Activated T-helper 1 cell treated with anti-CD3 and anti-CD28 coated beads, Interleukin-12 subunit alpha, Interleukin-12 subunit beta, Interleukin-2, Interleukin-4 antibody, amounts not matched to agents 30 ng/mL and 10 ng/mL and 1 ng/mL, durations not matched to agents 14 hours and 24 hours and 36 hours (primary cell): Measurements from ENCODE around the gene SLPI. TPM values are rescaled to one million over a fixed set of nuclear protein-coding genes. Genes with fewer than 3 reads are reported as not detected.

Experiments used
- DNase-seq: peaks from one replicate; pipeline ENCODE4 v3.0.0; 2021; ENCODE audit warnings: low spot score
- H3K27ac Mint-ChIP-seq: one replicate; pipeline ENCODE4 v1.8.0; 2021; ENCODE audit warnings: mild to moderate bottlenecking, mixed read lengths
- H3K27me3 Mint-ChIP-seq: one replicate; pipeline ENCODE4 v1.8.0; 2022; ENCODE audit warnings: mild to moderate bottlenecking, moderate library complexity, mixed read lengths; ENCODE audit not compliant: insufficient read depth
- H3K36me3 Mint-ChIP-seq: one replicate; pipeline ENCODE4 v1.8.0; 2021; ENCODE audit warnings: low read depth, mixed read lengths
- H3K4me1 Mint-ChIP-seq: one replicate; pipeline ENCODE4 v1.8.0; 2021; ENCODE audit warnings: low read depth, mixed read lengths
- H3K4me3 Mint-ChIP-seq: one replicate; pipeline ENCODE4 v1.8.0; 2021; ENCODE audit warnings: mild to moderate bottlenecking, moderate library complexity, mixed read lengths
- H3K9me3 Mint-ChIP-seq: one replicate; pipeline ENCODE4 v1.8.0; 2021; ENCODE audit warnings: mixed read lengths
- intact Hi-C: fragments of 100-400 bp; cut with micrococcal nuclease; formaldehyde crosslinking; loops from one replicate; pipeline ENCODE4 v1.15.1; 2024
- total RNA-seq: library from RNA; stranded (reverse); gene quantifications from 2 replicates; pipeline ENCODE4 v1.2.3, GENCODE V29; 2022

Gene SLPI
- total RNA-seq = not detected in 2 replicates

GRCh38 chr20:45254383-45255262 lies at the start of gene SLPI:
Gene SLPI, minus strand, starts transcription at chr20:45254564. Its CDS starts 21 bp downstream, at chr20:45254543.
- no peak for DNase-seq
- intact Hi-C loops = no loop called here
- no peaks in the 10 kb centered on the region for H3K36me3 Mint-ChIP-seq
- H3K27me3 Mint-ChIP-seq = peaks cover 10% of the 10 kb centered on the region
- peaks cover 11% of the 10 kb centered on the region for H3K4me1 Mint-ChIP-seq
- no peaks in the 10 kb centered on the region for H3K9me3 Mint-ChIP-seq
- H3K27ac Mint-ChIP-seq = no peak within 1 kb of the TSS
- H3K4me3 Mint-ChIP-seq = no peak within 1 kb of the TSS

- Mint-ChIP-seq H3K9me3 (no peaks in the 10 kb centered on the region), H3K4me3 (peak overlapping the region; percentile 11), H3K27ac (peak overlapping the region; percentile 54), H3K4me1 (peaks cover 57% of the 10 kb centered on the region), H3K27me3 (peaks cover 3% of the 10 kb centered on the region), H3K36me3 (peaks cover 14% of the 10 kb centered on the region)
- intact Hi-C loops = loop anchor here (5.0 to 10.0 kb wide), 2 partner anchors 332 to 451 kb away; no protein-coding TSS in a partner anchor
- DNase-seq = no peak
Observed at GRCh38 chr20:45303586-45304463, 49.5 kb upstream of the SLPI start.

- DNase-seq = no peak
- no peaks in the 10 kb centered on the region for H3K9me3 Mint-ChIP-seq
- peaks cover 14% of the 10 kb centered on the region for H3K36me3 Mint-ChIP-seq
- H3K4me1 Mint-ChIP-seq = peaks cover 49% of the 10 kb centered on the region
- no peaks in the 10 kb centered on the region for H3K27me3 Mint-ChIP-seq
- intact Hi-C loops = loop anchor here (1.0 to 10.0 kb wide), 3 partner anchors 9 to 453 kb away; no protein-coding TSS in a partner anchor
- H3K4me3 Mint-ChIP-seq = peak overlapping the region; percentile 70
- peak overlapping the region; percentile 89 for H3K27ac Mint-ChIP-seq
Observed at GRCh38 chr20:45301824-45302271, 47.5 kb upstream of the SLPI start.

GRCh38 chr20:45300961-45301360 lies 46.6 kb upstream of the SLPI start:
- Mint-ChIP-seq H3K27ac (no peak overlapping the region), H3K36me3 (peaks cover 17% of the 10 kb centered on the region), H3K4me1 (peaks cover 49% of the 10 kb centered on the region), H3K4me3 (no peak overlapping the region), H3K9me3 (no peaks in the 10 kb centered on the region), H3K27me3 (no peaks in the 10 kb centered on the region)
- no peak for DNase-seq
- intact Hi-C loops = loop anchor here (1.0 to 10.0 kb wide), 3 partner anchors 8 to 454 kb away; no protein-coding TSS in a partner anchor

- intact Hi-C loops = loop anchor here (5.0 to 10.0 kb wide), 4 partner anchors 327 to 615 kb away; no protein-coding TSS in a partner anchor
- Mint-ChIP-seq H3K27ac (no peak overlapping the region), H3K27me3 (no peaks in the 10 kb centered on the region)
Observed at GRCh38 chr20:45299786-45300185, 45.4 kb upstream of the SLPI start.

GRCh38 chr20:45297786-45298497 lies 43.6 kb upstream of the SLPI start:
- no peak for DNase-seq
- H3K9me3 Mint-ChIP-seq = no peaks in the 10 kb centered on the region
- H3K27me3 Mint-ChIP-seq = peaks cover 4% of the 10 kb centered on the region
- intact Hi-C loops = loop anchor here (10.0 kb wide), 2 partner anchors 393 to 613 kb away; no protein-coding TSS in a partner anchor
- no peak overlapping the region for H3K27ac Mint-ChIP-seq
- peaks cover 43% of the 10 kb centered on the region for H3K4me1 Mint-ChIP-seq
- peaks cover 14% of the 10 kb centered on the region for H3K36me3 Mint-ChIP-seq
- no peak overlapping the region for H3K4me3 Mint-ChIP-seq

More at GRCh38 chr20:45299786-45300185, 45.4 kb upstream of the SLPI start:
- H3K9me3 Mint-ChIP-seq = no peaks in the 10 kb centered on the region
- peaks cover 19% of the 10 kb centered on the region for H3K36me3 Mint-ChIP-seq
- H3K4me3 Mint-ChIP-seq = no peak overlapping the region
- peaks cover 49% of the 10 kb centered on the region for H3K4me1 Mint-ChIP-seq
- no peak for DNase-seq

GRCh38 chr20:45294659-45295058 lies 40.3 kb upstream of the SLPI start:
- H3K9me3 Mint-ChIP-seq = no peaks in the 10 kb centered on the region
- H3K36me3 Mint-ChIP-seq = peaks cover 11% of the 10 kb centered on the region
- intact Hi-C loops = loop anchor here (2.0 to 10.0 kb wide), 3 partner anchors 16 to 610 kb away; no protein-coding TSS in a partner anchor
- no peak for DNase-seq
- no peak overlapping the region for H3K27ac Mint-ChIP-seq
- H3K4me3 Mint-ChIP-seq = no peak overlapping the region
- H3K4me1 Mint-ChIP-seq = peaks cover 13% of the 10 kb centered on the region
- peaks cover 19% of the 10 kb centered on the region for H3K27me3 Mint-ChIP-seq

- Mint-ChIP-seq H3K4me3 (peak overlapping the region; percentile 76), H3K9me3 (no peaks in the 10 kb centered on the region), H3K27ac (no peak overlapping the region), H3K36me3 (peaks cover 8% of the 10 kb centered on the region), H3K4me1 (peaks cover 7% of the 10 kb centered on the region), H3K27me3 (peaks cover 22% of the 10 kb centered on the region)
- intact Hi-C loops = loop anchor here (2.0 to 10.0 kb wide), 3 partner anchors 17 to 609 kb away; no protein-coding TSS in a partner anchor
- no peak for DNase-seq
Observed at GRCh38 chr20:45294003-45294368, 39.6 kb upstream of the SLPI start.

GRCh38 chr20:45293041-45294002 lies 39.0 kb upstream of the SLPI start:
- peaks cover 5% of the 10 kb centered on the region for H3K4me1 Mint-ChIP-seq
- peaks cover 8% of the 10 kb centered on the region for H3K36me3 Mint-ChIP-seq
- peak overlapping the region; percentile 76 for H3K4me3 Mint-ChIP-seq
- peaks cover 22% of the 10 kb centered on the region for H3K27me3 Mint-ChIP-seq
- DNase-seq = peak; percentile 78
- intact Hi-C loops = loop anchor here (1.0 to 10.0 kb wide), 4 partner anchors 8 to 609 kb away; no protein-coding TSS in a partner anchor
- no peaks in the 10 kb centered on the region for H3K9me3 Mint-ChIP-seq
- H3K27ac Mint-ChIP-seq = no peak overlapping the region

GRCh38 chr20:45292343-45292742 lies 38.0 kb upstream of the SLPI start:
- Mint-ChIP-seq H3K4me1 (peaks cover 5% of the 10 kb centered on the region), H3K9me3 (no peaks in the 10 kb centered on the region), H3K27me3 (peaks cover 24% of the 10 kb centered on the region), H3K36me3 (peaks cover 8% of the 10 kb centered on the region), H3K27ac (no peak overlapping the region), H3K4me3 (peak overlapping the region; percentile 63)
- intact Hi-C loops = loop anchor here (10.0 kb wide), 2 partner anchors 388 to 608 kb away; no protein-coding TSS in a partner anchor
- DNase-seq = no peak

GRCh38 chr20:45291526-45291925 lies 37.2 kb upstream of the SLPI start:
- H3K4me1 Mint-ChIP-seq = peaks cover 5% of the 10 kb centered on the region

More at GRCh38 chr20:45291526-45291925, 37.2 kb upstream of the SLPI start:
- peaks cover 8% of the 10 kb centered on the region for H3K36me3 Mint-ChIP-seq
- no peak for DNase-seq
- H3K27ac Mint-ChIP-seq = no peak overlapping the region
- intact Hi-C loops = loop anchor here (1.0 to 10.0 kb wide), 5 partner anchors 153 to 607 kb away; no protein-coding TSS in a partner anchor
- no peaks in the 10 kb centered on the region for H3K9me3 Mint-ChIP-seq
- peaks cover 27% of the 10 kb centered on the region for H3K27me3 Mint-ChIP-seq
- H3K4me3 Mint-ChIP-seq = peak overlapping the region; percentile 6
